ENCODE data around the gene CRYGN.

DNA sequence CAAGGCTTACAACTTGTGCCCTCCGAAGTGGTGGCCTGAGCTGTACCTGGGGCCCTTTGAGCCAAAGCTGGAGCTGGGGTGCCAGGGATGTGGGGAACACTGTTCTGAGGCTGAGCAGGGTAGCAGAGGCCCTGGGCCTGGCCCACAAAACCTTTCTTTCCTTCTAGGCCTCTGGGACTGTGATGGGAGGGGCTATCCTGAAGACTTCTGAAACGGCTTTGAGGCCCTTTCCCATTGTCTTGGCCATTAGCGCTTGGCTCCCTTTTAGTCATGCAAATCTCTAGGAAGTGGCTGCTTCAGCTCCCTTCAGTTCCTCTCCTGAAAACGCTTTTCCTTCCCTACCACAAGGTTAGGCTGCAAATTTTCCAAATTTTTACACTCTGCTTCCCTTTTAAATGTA lies 16.8 kb upstream of the CRYGN start:
- TF ChIP-seq, protein P1, sequence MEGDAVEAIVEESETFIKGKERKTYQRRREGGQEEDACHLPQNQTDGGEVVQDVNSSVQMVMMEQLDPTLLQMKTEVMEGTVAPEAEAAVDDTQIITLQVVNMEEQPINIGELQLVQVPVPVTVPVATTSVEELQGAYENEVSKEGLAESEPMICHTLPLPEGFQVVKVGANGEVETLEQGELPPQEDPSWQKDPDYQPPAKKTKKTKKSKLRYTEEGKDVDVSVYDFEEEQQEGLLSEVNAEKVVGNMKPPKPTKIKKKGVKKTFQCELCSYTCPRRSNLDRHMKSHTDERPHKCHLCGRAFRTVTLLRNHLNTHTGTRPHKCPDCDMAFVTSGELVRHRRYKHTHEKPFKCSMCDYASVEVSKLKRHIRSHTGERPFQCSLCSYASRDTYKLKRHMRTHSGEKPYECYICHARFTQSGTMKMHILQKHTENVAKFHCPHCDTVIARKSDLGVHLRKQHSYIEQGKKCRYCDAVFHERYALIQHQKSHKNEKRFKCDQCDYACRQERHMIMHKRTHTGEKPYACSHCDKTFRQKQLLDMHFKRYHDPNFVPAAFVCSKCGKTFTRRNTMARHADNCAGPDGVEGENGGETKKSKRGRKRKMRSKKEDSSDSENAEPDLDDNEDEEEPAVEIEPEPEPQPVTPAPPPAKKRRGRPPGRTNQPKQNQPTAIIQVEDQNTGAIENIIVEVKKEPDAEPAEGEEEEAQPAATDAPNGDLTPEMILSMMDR (conservative IDR thresholded peaks at IDR 0.05 in 1 of 2, IDR thresholded peaks at IDR 0.05 in 1 of 2; ENCODE audit: extremely low read depth in 1 of 2, insufficient read depth in 1 of 2, low read depth in 1 of 2, low read length in 2 of 2), result no peak
- no peak for TF ChIP-seq EZH2 (IDR thresholded peaks at IDR 0.05; ENCODE audit: borderline replicate concordance, low read length)
